ENCODE results near the gene TMEM51.

The TMEM51 gene

GRCh38 chr1:15187175-15188129 is 33.9 kb downstream of the TMEM51 start:
- TF ChIP-seq CTCF (conservative IDR thresholded peaks at IDR 0.05; ENCODE audit: control insufficient read depth, insufficient read depth, low read depth, low read length) = no peak
- DNase-seq (ENCODE audit: low read depth) = no peak
- no peak overlapping the region for H3K4me3 ChIP-seq (ENCODE audit: control insufficient read depth, low read depth, low read length)

- no peak overlapping the region for H3K4me3 ChIP-seq (ENCODE audit: control insufficient read depth, low read depth, low read length)
- TF ChIP-seq CTCF (conservative IDR thresholded peaks at IDR 0.05; ENCODE audit: control insufficient read depth, insufficient read depth, low read depth, low read length) = no peak
- no peak for DNase-seq (ENCODE audit: low read depth)
Observed at GRCh38 chr1:15188130-15188524, 34.6 kb downstream of the TMEM51 start.

- DNase-seq (ENCODE audit: low read depth) = no peak
- H3K4me3 ChIP-seq (ENCODE audit: control insufficient read depth, low read depth, low read length) = no peak overlapping the region
- no peak for TF ChIP-seq CTCF (conservative IDR thresholded peaks at IDR 0.05; ENCODE audit: control insufficient read depth, insufficient read depth, low read depth, low read length)
Observed at GRCh38 chr1:15188678-15189077, 35.1 kb downstream of the TMEM51 start.

GRCh38 chr1:15189692-15190370 is 36.3 kb downstream of the TMEM51 start:
- no peak for DNase-seq (ENCODE audit: low read depth)
- TF ChIP-seq CTCF (conservative IDR thresholded peaks at IDR 0.05; ENCODE audit: control insufficient read depth, insufficient read depth, low read depth, low read length) = no peak

GRCh38 chr1:15191267-15191666 is 37.7 kb downstream of the TMEM51 start:
- H3K4me3 ChIP-seq (ENCODE audit: control insufficient read depth, low read depth, low read length) = no peak overlapping the region
- TF ChIP-seq CTCF (conservative IDR thresholded peaks at IDR 0.05; ENCODE audit: control insufficient read depth, insufficient read depth, low read depth, low read length) = no peak
- no peak for DNase-seq (ENCODE audit: low read depth)

More at GRCh38 chr1:15189692-15190370, 36.3 kb downstream of the TMEM51 start:
- H3K4me3 ChIP-seq (ENCODE audit: control insufficient read depth, low read depth, low read length) = no peak overlapping the region

GRCh38 chr1:15191770-15192169 is 38.2 kb downstream of the TMEM51 start:
- no peak for TF ChIP-seq CTCF (conservative IDR thresholded peaks at IDR 0.05; ENCODE audit: control insufficient read depth, insufficient read depth, low read depth, low read length)
- H3K4me3 ChIP-seq (ENCODE audit: control insufficient read depth, low read depth, low read length) = no peak overlapping the region
- no peak for DNase-seq (ENCODE audit: low read depth)
